Kidney (tissue), 14 donors: ENCODE measurements around the gene PHOSPHO1. TPM values are rescaled to one million over a fixed set of nuclear protein-coding genes. Genes with fewer than 3 reads are reported as not detected.

Experiments
- DNase-seq, 5 donors: peaks; one replicate each; pipeline ENCODE4 v3.0.0-alpha.2; 2013 to 2020
- FAIRE-seq: peaks from 2 replicates; lab custom pipeline; 2012; peaks lifted over from hg19 to GRCh38; lab: Jason Lieb, UNC
- H3K27ac ChIP-seq, 2 donors: one replicate each; pipeline ENCODE4 v1.7.0; 2013; ENCODE audit warnings: low read depth in 2 of 2, low read length in 2 of 2, inconsistent platforms in 1 of 2
- H3K27me3 ChIP-seq: one replicate; pipeline ENCODE4 v1.7.1; 2013; ENCODE audit warnings: low read length, inconsistent platforms; ENCODE audit not compliant: control insufficient read depth, insufficient read depth
- H3K36me3 ChIP-seq, 3 donors: one replicate each; pipeline versions ENCODE4 v1.7.0 to v1.7.1; 2013; ENCODE audit warnings: low read length in 3 of 3, control low read depth in 1 of 3, inconsistent platforms in 1 of 3; ENCODE audit not compliant: insufficient read depth in 3 of 3, control insufficient read depth in 2 of 3
- H3K4me1 ChIP-seq, 3 donors: one replicate each; pipeline versions ENCODE4 v1.7.0 to v1.7.1; 2013; ENCODE audit warnings: low read length in 3 of 3, inconsistent platforms in 1 of 3, low read depth in 1 of 3; ENCODE audit not compliant: control insufficient read depth in 2 of 3, insufficient read depth in 2 of 3
- H3K4me3 ChIP-seq, 3 donors: one replicate each; pipeline versions ENCODE4 v1.7.0 to v1.8.1; 2013; ENCODE audit warnings: low read length in 3 of 3, control low read depth in 1 of 3, inconsistent platforms in 1 of 3
- H3K9ac ChIP-seq, 3 donors: one replicate each; pipeline versions ENCODE4 v1.7.0 to v1.7.1; 2013; ENCODE audit warnings: low read length in 3 of 3, control low read depth in 1 of 3, inconsistent platforms in 1 of 3
- H3K9me3 ChIP-seq, 3 donors: one replicate each; pipeline versions ENCODE4 v1.7.0 to v1.7.1; 2013; ENCODE audit warnings: low read length in 3 of 3, control low read depth in 1 of 3, inconsistent platforms in 1 of 3; ENCODE audit not compliant: control insufficient read depth in 2 of 3, insufficient read depth in 1 of 3
- CTCF ChIP-seq: IDR thresholded peaks from 3 replicates; pipeline ENCODE4 v1.5.1; 2012; ENCODE audit warnings: mild to moderate bottlenecking, moderate library complexity, borderline replicate concordance; ENCODE audit not compliant: insufficient read depth; ENCODE audit errors: extremely low read depth
- intact Hi-C: fragments of 100-400 bp; cut with DNase I; formaldehyde crosslinking; loops from one replicate; pipeline ENCODE4 v1.11.1; 2022
- polyA plus RNA-seq: library from polyadenylated mRNA; stranded (reverse); fragments of 350-450 nt; fragmentation: Illumina TruSeq; extraction: RNeasy Lipid Tissue Mini Kit (QIAGEN cat#74804); gene quantifications from one replicate; pipeline ENCODE4 v1.2.3, GENCODE V29; 2014; ENCODE audit warnings: low read depth, low replicate concordance; ENCODE audit not compliant: insufficient read depth
- total RNA-seq: library from RNA; stranded (reverse); fragmentation: NEBNext Ultra II Directional; extraction: Animal tissue kit (Norgen Biotek cat#: 25700); gene quantifications from one replicate; pipeline ENCODE4 v1.2.1, GENCODE V29; 2021
- donor health status: control.
- donor health status: control.
- donor health status: control.
- donor health status: control.
- donor health status: control.
- donor health status: DM: yes; HTN: yes; CAD: no.
- donor health status: Normal renal cell carcinoma (clear cell type).

The PHOSPHO1 gene
- total and polyA plus RNA-seq, 2 donors from 2014 or later, result 0.22 to 1.5 TPM

- intact Hi-C loops, result no loop called here
- no peak for FAIRE-seq
- no peak for TF ChIP-seq CTCF
- no peaks in the 10 kb centered on the region for H3K36me3 ChIP-seq
- H3K9ac ChIP-seq, result no peak overlapping the region
- no peaks in the 10 kb centered on the region for H3K9me3 ChIP-seq
- H3K27ac ChIP-seq, result no peak overlapping the region
- DNase-seq, result no peak
- H3K4me3 ChIP-seq, result no peak overlapping the region
- no peaks in the 10 kb centered on the region for H3K4me1 ChIP-seq
- no peaks in the 10 kb centered on the region for H3K27me3 ChIP-seq
Measured at GRCh38 chr17:49244839-49245238, 14.3 kb upstream of the PHOSPHO1 start.

- no peak for DNase-seq
Measured at GRCh38 chr17:49242813-49243212, 12.2 kb upstream of the PHOSPHO1 start.

GRCh38 chr17:49241692-49242397, 11.3 kb upstream of the PHOSPHO1 start:
- H3K4me3 ChIP-seq, result no peak overlapping the region
- H3K4me1 ChIP-seq, result no peaks in the 10 kb centered on the region
- H3K9me3 ChIP-seq, result no peaks in the 10 kb centered on the region
- H3K27me3 ChIP-seq, result no peaks in the 10 kb centered on the region
- no peaks in the 10 kb centered on the region for H3K36me3 ChIP-seq
- H3K27ac ChIP-seq, result no peak overlapping the region
- H3K9ac ChIP-seq, result no peak overlapping the region
- no peak for TF ChIP-seq CTCF
- DNase-seq, result no peak
- intact Hi-C loops, result no loop called here
- FAIRE-seq, result no peak

More at GRCh38 chr17:49242813-49243212, 12.2 kb upstream of the PHOSPHO1 start:
- intact Hi-C loops, result no loop called here
- Histone ChIP-seq H3K9me3 (no peaks in the 10 kb centered on the region), H3K27me3 (no peaks in the 10 kb centered on the region), H3K27ac (no peak overlapping the region), H3K9ac (no peak overlapping the region), H3K36me3 (no peaks in the 10 kb centered on the region), H3K4me1 (no peaks in the 10 kb centered on the region), H3K4me3 (no peak overlapping the region)
- no peak for TF ChIP-seq CTCF
- FAIRE-seq, result no peak
